WERI-Rb-1 (cell line): ENCODE measurements around the gene CLSTN3.
"Not testable (repeated sequence)": the region's sequence is repeated elsewhere in the genome, so short reads cannot be mapped to it uniquely, and the experiment has no call there.

Experiments
- DNase-seq: peaks from one replicate; pipeline ENCODE4 v3.0.0-alpha.2; 2020
- H3K27ac ChIP-seq: fragments of 250-450 bp; sonication (Bioruptor Pico); 2 replicates; pipeline ENCODE4 v1.5.1; 2020; ENCODE audit warnings: mild to moderate bottlenecking, moderate library complexity
- H3K27me3 ChIP-seq: fragments of 250-450 bp; sonication (Bioruptor Pico); 2 replicates; pipeline ENCODE4 v1.5.1; 2021; ENCODE audit warnings: mild to moderate bottlenecking, low read depth, moderate library complexity; ENCODE audit not compliant: insufficient read depth, severe bottlenecking
- H3K36me3 ChIP-seq: fragments of 250-450 bp; sonication (Bioruptor Pico); 2 replicates; pipeline ENCODE4 v1.5.1; 2020; ENCODE audit warnings: mild to moderate bottlenecking, moderate library complexity
- H3K4me3 ChIP-seq: 2 replicates; pipeline ENCODE4 v1.5.1; 2011; ENCODE audit warnings: low read depth, mild to moderate bottlenecking, control low read depth, low read length
- H3K9me3 ChIP-seq: fragments of 250-450 bp; sonication (Bioruptor Pico); 2 replicates; pipeline ENCODE4 v1.5.1; 2021; ENCODE audit warnings: mild to moderate bottlenecking, moderate library complexity; ENCODE audit not compliant: severe bottlenecking
- CTCF ChIP-seq: IDR thresholded peaks from 2 replicates; pipeline ENCODE4 v1.5.1; 2011; ENCODE audit warnings: low read depth, mild to moderate bottlenecking, control low read depth, inconsistent platforms, low read length

CLSTN3 gene

GRCh38 chr12:7101694-7102131 lies 28.5 kb upstream of the CLSTN3 start:
- Histone ChIP-seq H3K27ac (no peak overlapping the region), H3K9me3 (peaks cover 6% of the 10 kb centered on the region), H3K4me3 (no peak overlapping the region), H3K36me3 (0 out of 2 replicates have a peak, but pooled peaks cover 6% of the 10 kb centered on the region), H3K27me3 (no peaks in the 10 kb centered on the region)
- DNase-seq, result no peak
- TF ChIP-seq CTCF, result no peak

GRCh38 chr12:7102582-7102981 lies 27.6 kb upstream of the CLSTN3 start:
- Histone ChIP-seq H3K27ac (no peak overlapping the region), H3K36me3 (0 out of 2 replicates have a peak, but pooled peaks cover 6% of the 10 kb centered on the region), H3K27me3 (no peaks in the 10 kb centered on the region), H3K4me3 (no peak overlapping the region), H3K9me3 (peaks cover 6% of the 10 kb centered on the region)
- no peak for TF ChIP-seq CTCF
- DNase-seq, result no peak

- Histone ChIP-seq H3K27me3 (no peaks in the 10 kb centered on the region), H3K36me3 (0 out of 2 replicates have a peak, but pooled peaks cover 6% of the 10 kb centered on the region), H3K27ac (no peak overlapping the region), H3K4me3 (no peak overlapping the region), H3K9me3 (peaks cover 6% of the 10 kb centered on the region)
- DNase-seq, result no peak
- TF ChIP-seq CTCF, result no peak
These were observed 26.2 kb upstream of the CLSTN3 start for GRCh38 chr12:7103837-7104584.

GRCh38 chr12:7106082-7106481 lies 24.1 kb upstream of the CLSTN3 start:
- Histone ChIP-seq H3K36me3 (0 out of 2 replicates have a peak, but pooled peaks cover 6% of the 10 kb centered on the region), H3K4me3 (no peak overlapping the region), H3K27me3 (no peaks in the 10 kb centered on the region), H3K27ac (no peak overlapping the region), H3K9me3 (peaks cover 6% of the 10 kb centered on the region)
- TF ChIP-seq CTCF, result no peak
- DNase-seq, result no peak

GRCh38 chr12:7107181-7107580 lies 23.0 kb upstream of the CLSTN3 start:
- DNase-seq, H3K4me3 ChIP-seq, H3K9me3 ChIP-seq, H3K36me3 ChIP-seq, H3K27ac ChIP-seq, H3K27me3 ChIP-seq: not testable (repeated sequence)

- peak overlapping the region; percentile 82 for H3K27ac ChIP-seq
- no peak for DNase-seq
- H3K27me3 ChIP-seq, result no peaks in the 10 kb centered on the region
These were observed 22.6 kb upstream of the CLSTN3 start for GRCh38 chr12:7107636-7108002.

More at GRCh38 chr12:7107636-7108002, 22.6 kb upstream of the CLSTN3 start:
- H3K9me3 ChIP-seq, result peaks cover 6% of the 10 kb centered on the region
- H3K36me3 ChIP-seq, result 0 out of 2 replicates have a peak, but pooled peaks cover 6% of the 10 kb centered on the region
- TF ChIP-seq CTCF, result no peak
- H3K4me3 ChIP-seq, result peak overlapping the region; percentile 45
